ENCODE measurements around the gene CD81. TPM values are rescaled to one million over a fixed set of nuclear protein-coding genes. Genes with fewer than 3 reads are reported as not detected.

The CD81 gene
- total RNA-seq, 1 experiment from 2014 or later, result 194 TPM

GRCh38 chr11:2395856-2396255, 18.7 kb downstream of the CD81 start:
- no TSS peak for BruUV-seq (replicated peaks)
- no peak overlapping the region for H3K27ac ChIP-seq (ENCODE audit: low read depth, low read length, poor library complexity, severe bottlenecking)
- no peaks in the 10 kb centered on the region for H3K9me3 ChIP-seq (ENCODE audit: low read depth, low read length, poor library complexity, severe bottlenecking)
- H3K4me3 ChIP-seq (ENCODE audit: low read depth, low read length, poor library complexity, severe bottlenecking), result no peak overlapping the region
- H3K36me3 ChIP-seq (ENCODE audit: insufficient read depth, low read length, poor library complexity, severe bottlenecking), result peaks cover 3% of the 10 kb centered on the region
- intact Hi-C loops (cut with micrococcal nuclease; ENCODE audit: unreplicated experiment), result no loop called here
- ChIA-PET CTCF (no interaction called here), POLR2A (ENCODE audit: low non-redundant PET) (no interaction called here)
- H3K27me3 ChIP-seq (replicated peaks; ENCODE audit: insufficient read depth, low read depth, low read length, poor library complexity), result no peaks in the 10 kb centered on the region
- no peak for DNase-seq (ENCODE audit: low spot score)
- no peaks in the 10 kb centered on the region for H3K4me1 ChIP-seq (ENCODE audit: insufficient read depth, low read length, poor library complexity, severe bottlenecking)
- TF ChIP-seq, protein P1, sequence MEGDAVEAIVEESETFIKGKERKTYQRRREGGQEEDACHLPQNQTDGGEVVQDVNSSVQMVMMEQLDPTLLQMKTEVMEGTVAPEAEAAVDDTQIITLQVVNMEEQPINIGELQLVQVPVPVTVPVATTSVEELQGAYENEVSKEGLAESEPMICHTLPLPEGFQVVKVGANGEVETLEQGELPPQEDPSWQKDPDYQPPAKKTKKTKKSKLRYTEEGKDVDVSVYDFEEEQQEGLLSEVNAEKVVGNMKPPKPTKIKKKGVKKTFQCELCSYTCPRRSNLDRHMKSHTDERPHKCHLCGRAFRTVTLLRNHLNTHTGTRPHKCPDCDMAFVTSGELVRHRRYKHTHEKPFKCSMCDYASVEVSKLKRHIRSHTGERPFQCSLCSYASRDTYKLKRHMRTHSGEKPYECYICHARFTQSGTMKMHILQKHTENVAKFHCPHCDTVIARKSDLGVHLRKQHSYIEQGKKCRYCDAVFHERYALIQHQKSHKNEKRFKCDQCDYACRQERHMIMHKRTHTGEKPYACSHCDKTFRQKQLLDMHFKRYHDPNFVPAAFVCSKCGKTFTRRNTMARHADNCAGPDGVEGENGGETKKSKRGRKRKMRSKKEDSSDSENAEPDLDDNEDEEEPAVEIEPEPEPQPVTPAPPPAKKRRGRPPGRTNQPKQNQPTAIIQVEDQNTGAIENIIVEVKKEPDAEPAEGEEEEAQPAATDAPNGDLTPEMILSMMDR (conservative IDR thresholded peaks at IDR 0.05; ENCODE audit: low read depth, low read length), result no peak
- no peak for TF ChIP-seq EZH2 (IDR thresholded peaks at IDR 0.05; ENCODE audit: borderline replicate concordance, low read depth, low read length, poor library complexity, severe bottlenecking)

GRCh38 chr11:2396471-2396870, 19.4 kb downstream of the CD81 start:
- no peak for DNase-seq (ENCODE audit: low spot score)
- intact Hi-C loops (cut with micrococcal nuclease; ENCODE audit: unreplicated experiment), result no loop called here
- Histone ChIP-seq H3K27ac (ENCODE audit: low read depth, low read length, poor library complexity, severe bottlenecking) (no peak overlapping the region), H3K9me3 (ENCODE audit: low read depth, low read length, poor library complexity, severe bottlenecking) (no peaks in the 10 kb centered on the region), H3K36me3 (ENCODE audit: insufficient read depth, low read length, poor library complexity, severe bottlenecking) (peaks cover 3% of the 10 kb centered on the region), H3K4me1 (ENCODE audit: insufficient read depth, low read length, poor library complexity, severe bottlenecking) (peaks cover 1% of the 10 kb centered on the region), H3K27me3 (replicated peaks; ENCODE audit: insufficient read depth, low read depth, low read length, poor library complexity) (no peaks in the 10 kb centered on the region), H3K4me3 (ENCODE audit: low read depth, low read length, poor library complexity, severe bottlenecking) (no peak overlapping the region)
- CTCF ChIA-PET, result no interaction called here
- no TSS peak for BruUV-seq (replicated peaks)
- POLR2A ChIA-PET (ENCODE audit: low non-redundant PET), result no interaction called here
- TF ChIP-seq, protein P1 (conservative IDR thresholded peaks at IDR 0.05; ENCODE audit: low read depth, low read length), result no peak
- no peak for TF ChIP-seq EZH2 (IDR thresholded peaks at IDR 0.05; ENCODE audit: borderline replicate concordance, low read depth, low read length, poor library complexity, severe bottlenecking)

GRCh38 chr11:2397005-2397404, 19.9 kb downstream of the CD81 start:
- CTCF ChIA-PET, result no interaction called here
- POLR2A ChIA-PET (ENCODE audit: low non-redundant PET), result no interaction called here
- BruUV-seq (replicated peaks), result no TSS peak
- no peaks in the 10 kb centered on the region for H3K9me3 ChIP-seq (ENCODE audit: low read depth, low read length, poor library complexity, severe bottlenecking)
- TF ChIP-seq EZH2 (IDR thresholded peaks at IDR 0.05; ENCODE audit: borderline replicate concordance, low read depth, low read length, poor library complexity, severe bottlenecking), result no peak
- TF ChIP-seq, protein P1 (conservative IDR thresholded peaks at IDR 0.05; ENCODE audit: low read depth, low read length), result no peak
- no peaks in the 10 kb centered on the region for H3K27me3 ChIP-seq (replicated peaks; ENCODE audit: insufficient read depth, low read depth, low read length, poor library complexity)
- H3K4me3 ChIP-seq (ENCODE audit: low read depth, low read length, poor library complexity, severe bottlenecking), result no peak overlapping the region
- DNase-seq (ENCODE audit: low spot score), result no peak
- no peak overlapping the region for H3K27ac ChIP-seq (ENCODE audit: low read depth, low read length, poor library complexity, severe bottlenecking)
- peaks cover 7% of the 10 kb centered on the region for H3K4me1 ChIP-seq (ENCODE audit: insufficient read depth, low read length, poor library complexity, severe bottlenecking)
- peaks cover 3% of the 10 kb centered on the region for H3K36me3 ChIP-seq (ENCODE audit: insufficient read depth, low read length, poor library complexity, severe bottlenecking)
- intact Hi-C loops (cut with micrococcal nuclease; ENCODE audit: unreplicated experiment), result no loop called here

Measured in A673 (cell line).